ENCODE measurements around the gene UQCC2.

The UQCC2 gene

GRCh38 chr6:33707771-33708170 lies 3.7 kb downstream of the UQCC2 start:
- DNase-seq (ENCODE audit: low read depth in 2 of 2), result no peak

- no peak for DNase-seq (ENCODE audit: low read depth in 2 of 2)
Observed at GRCh38 chr6:33705955-33706725, 5.4 kb downstream of the UQCC2 start.

- no peak for DNase-seq (ENCODE audit: low read depth in 2 of 2)
Observed at GRCh38 chr6:33705268-33705885, 6.1 kb downstream of the UQCC2 start.

DNA sequence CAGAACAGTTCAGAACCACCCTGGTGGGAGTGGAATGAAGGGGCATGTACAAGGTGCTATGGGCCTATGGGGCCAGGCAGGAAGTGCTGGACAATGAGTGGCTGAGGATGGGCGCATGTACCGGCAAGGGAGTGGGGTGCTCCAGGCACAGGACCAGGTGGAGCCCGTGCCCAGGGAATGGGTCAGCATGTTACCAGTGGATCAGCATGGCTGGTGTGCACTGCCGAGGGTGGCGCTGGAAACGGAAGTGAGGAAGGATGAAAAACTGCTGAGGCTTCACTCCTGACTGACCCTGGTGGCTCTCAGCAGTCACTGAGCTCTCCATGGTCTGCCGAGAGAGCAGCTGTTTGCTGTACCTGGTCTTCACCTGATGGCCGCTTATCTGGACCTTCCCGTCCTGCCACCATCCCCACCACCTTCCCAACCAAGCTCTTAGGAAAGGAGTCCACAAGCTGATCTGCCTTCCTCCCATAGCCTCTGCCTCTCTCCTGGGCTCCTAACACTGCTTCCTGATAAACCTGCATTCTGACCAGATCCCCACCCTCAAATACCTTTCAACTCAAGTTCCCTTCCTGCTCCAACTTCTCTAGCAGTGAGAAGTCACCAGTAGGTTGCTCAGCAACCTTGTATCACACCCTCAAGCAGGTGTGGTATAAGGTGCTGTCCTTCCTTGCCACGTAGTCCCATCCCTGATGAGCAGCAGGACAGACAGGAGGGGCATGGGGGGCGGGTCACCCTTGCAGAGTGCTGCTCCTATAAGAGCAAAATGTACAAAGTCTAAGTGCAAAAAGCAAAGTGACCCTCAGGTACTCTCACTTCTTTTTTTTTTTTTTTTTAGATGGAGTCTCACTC lies 7.1 kb downstream of the UQCC2 start:
- no peak for DNase-seq (ENCODE audit: low read depth in 2 of 2)

DNA sequence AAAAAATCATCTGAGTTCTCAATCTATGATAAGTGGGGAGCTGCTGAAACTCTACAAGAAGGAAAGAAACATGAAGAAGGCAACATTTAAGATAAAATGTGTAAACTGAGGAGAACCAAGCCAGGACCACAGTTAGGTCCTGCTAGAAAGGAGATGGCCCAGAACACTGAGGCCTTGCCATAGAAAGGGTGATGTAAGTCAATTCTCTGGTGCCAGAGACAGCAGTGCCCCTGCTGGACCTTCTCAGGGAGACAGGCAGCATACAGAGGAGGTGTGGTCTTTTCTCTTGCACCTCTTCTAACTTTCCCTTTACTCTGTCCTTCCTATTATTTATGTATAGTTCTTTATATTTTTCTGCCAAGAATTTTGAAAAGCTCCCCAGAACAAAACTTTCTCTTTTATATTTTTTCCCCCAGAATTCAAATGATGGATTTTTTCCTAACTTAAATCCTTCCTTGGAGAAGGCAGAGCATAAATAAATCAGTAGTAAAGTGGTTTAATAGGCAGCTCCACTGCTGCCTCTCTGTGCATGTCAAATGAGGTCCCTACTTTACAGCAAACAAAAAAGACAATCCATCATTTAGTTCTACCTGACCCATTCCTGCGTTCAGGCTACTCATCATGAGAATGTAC lies 9.0 kb downstream of the UQCC2 start:
- no peak for DNase-seq (ENCODE audit: low read depth in 2 of 2)

- peak; percentile 64 to 66 for DNase-seq (ENCODE audit: low read depth in 2 of 2)
Observed at GRCh38 chr6:33700391-33701050, 11.0 kb downstream of the UQCC2 start.

- no peak for DNase-seq (ENCODE audit: low read depth in 2 of 2)
Observed at GRCh38 chr6:33699739-33700138, 11.8 kb downstream of the UQCC2 start.

DNA sequence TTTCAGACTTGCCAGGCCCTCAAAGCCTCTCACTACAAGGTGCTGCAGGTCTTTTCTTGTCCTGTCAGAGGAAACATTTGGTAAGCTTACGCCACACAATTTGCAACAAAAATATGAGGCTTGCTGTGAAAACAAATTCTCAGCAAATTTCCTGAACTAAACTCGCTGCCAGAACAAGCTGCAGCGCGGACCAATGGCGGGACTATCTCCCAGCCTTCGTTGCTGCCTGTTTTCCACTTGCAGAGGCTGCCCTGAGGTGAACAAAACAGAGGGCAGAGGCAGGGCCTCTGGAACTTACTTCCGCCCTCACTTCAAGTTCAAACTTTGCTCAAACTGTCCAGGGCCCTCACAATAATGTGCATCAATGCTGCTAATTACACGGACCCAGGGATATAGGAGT lies 12.4 kb downstream of the UQCC2 start:
- DNase-seq (ENCODE audit: low read depth in 2 of 2), result no peak

- no peak for DNase-seq (ENCODE audit: low read depth in 2 of 2)
Observed at GRCh38 chr6:33698494-33698893, 13.0 kb downstream of the UQCC2 start.

- no peak for DNase-seq (ENCODE audit: low read depth in 2 of 2)
Observed at GRCh38 chr6:33697845-33698244, 13.7 kb downstream of the UQCC2 start.

DNA sequence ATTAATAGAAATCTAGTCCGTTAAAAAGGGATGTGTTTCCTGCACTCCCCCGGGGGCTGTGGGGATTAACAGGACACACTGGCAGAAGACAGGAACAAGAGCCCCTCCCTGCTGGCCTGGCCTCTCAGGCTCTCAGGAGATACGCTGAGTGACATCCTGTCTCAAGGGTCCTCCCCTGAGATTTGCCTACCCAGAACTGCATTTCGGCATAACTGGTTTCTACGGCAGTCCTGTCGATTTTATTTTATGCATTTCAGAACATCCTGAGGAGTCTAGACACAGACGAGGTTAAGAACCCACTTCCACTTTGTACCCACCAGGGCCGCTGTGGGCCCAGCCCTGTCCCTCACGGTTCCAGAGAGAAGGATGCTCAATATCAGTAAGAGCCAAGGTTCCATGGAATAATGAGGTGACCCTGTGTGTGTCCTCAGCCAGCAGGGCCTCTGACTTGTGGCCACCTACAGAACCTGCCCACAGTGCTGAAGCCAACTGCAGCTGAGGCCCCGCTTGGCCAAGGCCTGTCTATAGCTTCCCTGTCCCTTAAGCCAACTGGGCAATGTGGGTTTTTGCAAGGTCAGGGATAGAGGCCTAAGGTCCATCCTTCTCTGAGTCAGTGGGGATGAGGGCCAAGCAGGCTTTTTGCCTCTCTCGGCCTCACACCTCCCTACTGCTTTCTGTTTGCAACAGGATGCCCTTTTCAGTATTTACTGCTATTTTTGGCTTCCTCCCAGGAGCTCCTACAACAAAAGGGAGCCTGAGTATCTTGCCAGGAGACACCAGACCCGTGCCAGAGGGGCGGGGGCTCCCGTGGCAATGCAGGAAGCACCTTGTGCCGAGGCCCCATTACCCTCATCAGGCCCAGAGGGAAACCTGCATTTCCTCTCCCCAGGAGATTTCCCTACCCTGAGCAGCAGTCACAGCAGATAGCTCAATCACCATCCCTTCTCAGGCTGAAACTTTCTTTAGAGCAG lies 14.7 kb downstream of the UQCC2 start:
- no peak for DNase-seq (ENCODE audit: low read depth in 2 of 2)

DNA sequence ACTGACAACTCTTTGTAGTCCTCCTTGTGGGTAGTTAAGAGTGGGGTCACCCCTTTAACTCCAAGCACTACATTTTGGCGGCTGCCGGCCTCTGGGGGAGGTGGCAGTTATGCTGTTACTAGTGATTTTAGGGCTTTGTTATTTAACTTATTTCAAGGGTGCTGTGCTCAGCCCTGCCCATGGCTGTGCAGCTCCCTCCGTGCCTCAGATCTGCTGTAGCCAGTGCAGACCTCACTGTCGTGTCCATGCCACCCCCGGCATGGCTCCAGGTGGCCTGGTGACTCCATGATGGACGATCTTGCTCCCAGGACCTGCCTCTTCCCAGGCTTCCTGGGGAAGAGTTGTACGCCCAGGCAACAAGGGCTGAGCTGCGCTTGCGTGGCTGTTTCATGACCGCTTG lies 15.4 kb downstream of the UQCC2 start:
- no peak for DNase-seq (ENCODE audit: low read depth in 2 of 2)

GRCh38 chr6:33695451-33695887 lies 16.0 kb downstream of the UQCC2 start:
- DNase-seq (ENCODE audit: low read depth in 2 of 2), result no peak

DNA sequence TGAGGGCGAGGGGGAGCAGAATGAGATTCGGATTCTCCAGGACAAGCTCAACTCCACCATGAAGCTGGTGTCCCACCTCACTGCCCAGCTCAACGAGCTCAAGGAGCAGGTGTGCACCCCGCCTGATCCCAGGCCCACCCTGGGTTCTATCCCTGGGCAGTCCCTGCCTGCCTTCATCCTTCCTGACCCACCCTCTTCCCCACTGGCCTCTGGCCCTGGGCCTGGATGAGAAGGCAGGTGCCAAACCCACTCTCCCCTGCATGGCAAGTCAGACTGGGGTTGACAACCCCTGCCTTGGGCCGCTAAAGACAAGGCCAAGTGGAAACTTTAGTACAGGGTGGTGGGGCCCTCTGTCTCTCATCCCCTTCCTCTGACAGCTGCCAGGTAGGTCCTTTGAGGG lies 16.5 kb downstream of the UQCC2 start:
- DNase-seq (ENCODE audit: low read depth in 2 of 2), result no peak

GRCh38 chr6:33694401-33694931 lies 17.0 kb downstream of the UQCC2 start:
- DNase-seq (ENCODE audit: low read depth in 2 of 2), result peak; percentile 55 to 56

DNA sequence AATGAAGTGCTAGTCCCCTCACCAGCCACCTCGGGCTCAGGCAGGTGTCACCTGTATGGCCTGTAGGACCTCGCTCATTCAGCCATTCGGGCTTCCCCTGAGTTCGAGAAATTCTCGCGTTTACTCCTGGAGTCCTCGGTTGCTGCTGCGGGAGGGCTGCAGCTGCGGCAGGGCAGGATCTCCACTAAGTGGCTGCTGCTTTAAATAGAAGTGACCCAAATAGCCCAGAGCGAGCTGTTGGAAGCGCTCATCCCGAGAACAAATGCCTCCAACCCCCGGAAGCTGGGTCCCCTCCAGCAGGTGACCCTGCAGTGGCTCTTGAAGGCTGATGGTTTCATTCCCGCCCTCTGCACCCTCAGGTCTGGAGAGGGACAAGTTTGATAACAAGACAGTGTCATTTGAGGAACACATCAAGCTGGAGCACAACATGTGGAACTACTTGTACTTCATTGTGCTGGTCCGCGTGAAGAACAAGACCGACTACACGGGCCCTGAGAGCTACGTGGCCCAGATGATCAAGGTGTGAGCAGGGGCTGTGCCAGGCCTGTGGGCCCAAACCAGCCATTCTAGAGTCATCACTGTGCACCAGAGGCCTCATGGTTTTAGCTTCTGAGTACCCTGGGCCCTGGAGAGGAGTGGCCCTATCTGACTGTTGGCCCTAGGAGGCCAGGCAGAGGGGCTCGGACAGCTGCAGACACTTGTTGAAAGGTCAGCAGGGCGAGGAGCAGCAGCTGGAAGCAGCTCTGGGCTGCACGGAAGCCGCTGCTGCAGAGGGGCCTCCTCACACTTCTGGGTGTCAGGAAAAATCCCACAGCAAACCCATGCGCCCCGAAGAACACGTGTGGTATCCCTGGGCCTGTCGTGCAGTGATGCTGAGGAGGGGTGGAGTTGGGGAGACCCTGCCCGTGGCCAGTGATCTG lies 18.1 kb downstream of the UQCC2 start:
- DNase-seq (ENCODE audit: low read depth in 2 of 2), result no peak

GRCh38 chr6:33692760-33693158 lies 18.7 kb downstream of the UQCC2 start:
- DNase-seq (ENCODE audit: low read depth in 2 of 2), result peak in 1 of 2 donors; percentile 24

DNA sequence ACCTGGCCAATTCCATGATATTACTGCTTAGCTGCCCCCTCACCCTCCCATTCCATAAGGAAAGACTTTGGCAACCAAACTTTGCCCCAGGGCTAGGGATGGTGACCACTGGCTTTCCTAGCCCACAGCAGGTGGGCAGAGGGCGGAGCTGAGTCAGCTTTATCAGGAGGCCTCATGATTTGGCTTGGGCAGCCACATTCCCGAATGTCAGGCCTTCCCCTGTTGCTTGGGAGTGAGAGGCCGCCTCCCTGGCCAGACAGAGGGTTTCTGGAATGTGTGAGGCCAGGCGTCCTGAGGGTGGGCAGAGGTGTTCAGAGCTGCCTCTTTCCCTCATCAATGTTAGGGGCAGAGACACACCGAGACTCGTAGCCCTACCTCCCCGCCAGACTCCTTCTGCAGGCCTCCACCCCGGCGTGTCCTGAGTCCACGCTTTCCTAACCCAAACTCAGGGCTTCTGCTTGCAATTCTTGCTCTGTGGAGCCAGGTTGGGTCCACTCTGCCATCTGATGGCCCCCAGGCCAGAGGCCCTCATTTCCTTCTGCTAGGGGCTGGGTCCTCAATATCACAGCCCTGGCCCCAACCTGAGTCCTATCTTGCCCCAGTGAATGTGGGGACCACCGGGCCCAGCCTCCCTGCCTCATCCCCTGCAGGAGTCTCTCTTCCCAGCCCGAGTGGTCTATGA lies 19.3 kb downstream of the UQCC2 start:
- no peak for DNase-seq (ENCODE audit: low read depth in 2 of 2)
